GM10248 (cell line): ENCODE data around the gene PBX1.

Source experiments
- CTCF ChIA-PET: fragments of 300-600 bp; sonication (Branson Sonifier 250); formaldehyde crosslinking; extraction: SDS; loops from one replicate; lab custom pipeline; 2021; ENCODE audit warnings: antibody characterized with exemption; lab: Yijun Ruan, JAX
- POLR2A ChIA-PET: fragments of 350-650 bp; sonication (Branson Sonifier 250); formaldehyde crosslinking; extraction: SDS; loops from one replicate; lab custom pipeline; 2020; ENCODE audit warnings: antibody characterized with exemption; lab: Yijun Ruan, JAX
- DNase-seq: peaks from one replicate; pipeline ENCODE4 v3.0.0; 2012; ENCODE audit errors: extremely low spot score
- TF ChIP-seq, protein P1 (sequence below): IDR thresholded peaks from 2 replicates; pipeline ENCODE4 v1.5.1; 2012; ENCODE audit warnings: mild to moderate bottlenecking, low read depth; ENCODE audit errors: extremely low read depth, missing control alignments, control extremely low read depth

The PBX1 gene

DNA sequence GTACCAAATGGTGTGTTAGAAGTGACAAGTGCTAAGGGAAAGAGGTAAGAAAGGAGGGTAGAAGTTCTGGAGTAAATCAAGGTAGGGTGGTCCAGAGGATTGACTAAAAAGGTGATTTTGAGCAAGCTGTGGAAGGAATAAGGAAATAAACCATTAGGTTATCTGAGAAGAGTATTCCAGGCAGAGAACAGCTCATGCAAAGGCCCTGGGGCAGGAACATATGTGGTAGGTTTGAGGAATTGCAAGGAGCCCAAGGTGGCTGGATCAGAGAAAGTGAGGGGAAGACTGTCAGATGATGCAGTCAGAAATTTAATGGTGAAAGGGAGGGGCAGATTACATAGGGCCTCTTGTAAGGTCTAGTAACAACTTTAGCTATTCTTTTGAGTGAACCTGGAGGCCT, 302.6 kb downstream of the PBX1 start:
- POLR2A ChIA-PET: no interaction called here
- CTCF ChIA-PET: interaction anchor here (2.0 kb wide), 1 partner anchor 11 kb away, joined by 5 read pairs; no protein-coding TSS in a partner anchor
- no peak for DNase-seq
- TF ChIP-seq, protein P1, sequence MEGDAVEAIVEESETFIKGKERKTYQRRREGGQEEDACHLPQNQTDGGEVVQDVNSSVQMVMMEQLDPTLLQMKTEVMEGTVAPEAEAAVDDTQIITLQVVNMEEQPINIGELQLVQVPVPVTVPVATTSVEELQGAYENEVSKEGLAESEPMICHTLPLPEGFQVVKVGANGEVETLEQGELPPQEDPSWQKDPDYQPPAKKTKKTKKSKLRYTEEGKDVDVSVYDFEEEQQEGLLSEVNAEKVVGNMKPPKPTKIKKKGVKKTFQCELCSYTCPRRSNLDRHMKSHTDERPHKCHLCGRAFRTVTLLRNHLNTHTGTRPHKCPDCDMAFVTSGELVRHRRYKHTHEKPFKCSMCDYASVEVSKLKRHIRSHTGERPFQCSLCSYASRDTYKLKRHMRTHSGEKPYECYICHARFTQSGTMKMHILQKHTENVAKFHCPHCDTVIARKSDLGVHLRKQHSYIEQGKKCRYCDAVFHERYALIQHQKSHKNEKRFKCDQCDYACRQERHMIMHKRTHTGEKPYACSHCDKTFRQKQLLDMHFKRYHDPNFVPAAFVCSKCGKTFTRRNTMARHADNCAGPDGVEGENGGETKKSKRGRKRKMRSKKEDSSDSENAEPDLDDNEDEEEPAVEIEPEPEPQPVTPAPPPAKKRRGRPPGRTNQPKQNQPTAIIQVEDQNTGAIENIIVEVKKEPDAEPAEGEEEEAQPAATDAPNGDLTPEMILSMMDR: no peak

DNA sequence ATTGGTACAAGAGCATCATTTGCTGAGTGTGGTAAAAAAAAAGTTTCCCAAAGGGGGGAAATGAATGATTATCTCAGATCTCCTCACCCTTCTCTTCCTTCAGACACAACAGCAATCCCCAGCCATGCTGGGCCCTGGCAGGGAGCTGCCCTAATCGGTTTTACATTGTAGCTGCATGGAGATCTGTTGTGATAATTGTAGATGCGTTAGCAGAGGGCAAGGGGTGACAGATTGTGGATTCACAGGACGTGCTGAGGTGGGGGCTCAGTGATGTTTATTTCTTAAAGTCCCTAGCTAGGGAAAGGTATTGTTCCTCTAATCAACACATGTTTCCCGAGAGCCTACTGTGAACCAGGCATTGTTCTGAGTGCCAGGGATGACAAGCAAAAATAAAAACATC, 304.1 kb downstream of the PBX1 start:
- TF ChIP-seq, protein P1: no peak
- POLR2A ChIA-PET: no interaction called here
- DNase-seq: no peak
- CTCF ChIA-PET: interaction anchor here (2.0 kb wide), 1 partner anchor 12 kb away, joined by 5 read pairs; no protein-coding TSS in a partner anchor

DNA sequence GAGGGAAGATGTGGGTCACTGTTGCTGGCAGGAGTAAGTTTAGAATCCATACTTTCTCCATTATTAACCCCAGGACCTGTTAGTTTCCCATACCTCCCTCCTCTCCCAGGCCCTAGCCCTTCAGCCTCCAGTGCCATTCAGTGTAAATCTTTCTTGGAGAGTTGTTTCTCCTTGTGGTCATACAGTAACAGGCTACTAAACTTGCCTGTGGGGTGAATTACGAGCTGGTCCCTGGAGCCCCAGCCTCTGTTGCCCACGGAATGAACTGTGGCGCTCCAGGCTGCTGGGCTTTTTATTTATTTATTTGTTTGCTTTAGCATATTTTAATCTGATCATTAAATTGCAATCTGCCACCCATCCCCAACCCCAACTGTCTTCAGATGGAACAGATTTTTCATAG, 305.2 kb downstream of the PBX1 start:
- POLR2A ChIA-PET: no interaction called here
- DNase-seq: no peak
- TF ChIP-seq, protein P1: no peak
- CTCF ChIA-PET: interaction anchor here (1.2 kb wide), 1 partner anchor 11 kb away, joined by 3 read pairs; no protein-coding TSS in a partner anchor

DNA sequence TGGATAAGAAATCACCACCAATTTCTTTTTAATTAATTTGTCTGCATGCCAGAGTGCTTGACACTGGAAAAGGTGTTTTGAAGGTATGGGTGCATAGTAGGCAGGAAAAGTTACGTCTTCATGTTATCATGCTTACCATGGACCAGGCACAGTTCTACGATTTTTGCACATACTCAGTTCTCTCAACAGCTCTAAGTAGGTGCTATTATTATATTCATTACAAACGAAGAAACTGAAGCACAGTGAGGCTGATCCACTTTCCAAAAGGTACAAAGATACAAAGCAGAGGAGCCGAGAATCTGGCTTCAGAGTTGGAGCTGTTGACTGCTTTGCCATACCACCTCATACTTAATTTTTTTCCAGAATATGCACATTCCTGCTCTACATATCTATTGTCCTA, 306.4 kb downstream of the PBX1 start:
- CTCF ChIA-PET: no interaction called here
- TF ChIP-seq, protein P1: no peak
- no peak for DNase-seq
- POLR2A ChIA-PET: no interaction called here

DNA sequence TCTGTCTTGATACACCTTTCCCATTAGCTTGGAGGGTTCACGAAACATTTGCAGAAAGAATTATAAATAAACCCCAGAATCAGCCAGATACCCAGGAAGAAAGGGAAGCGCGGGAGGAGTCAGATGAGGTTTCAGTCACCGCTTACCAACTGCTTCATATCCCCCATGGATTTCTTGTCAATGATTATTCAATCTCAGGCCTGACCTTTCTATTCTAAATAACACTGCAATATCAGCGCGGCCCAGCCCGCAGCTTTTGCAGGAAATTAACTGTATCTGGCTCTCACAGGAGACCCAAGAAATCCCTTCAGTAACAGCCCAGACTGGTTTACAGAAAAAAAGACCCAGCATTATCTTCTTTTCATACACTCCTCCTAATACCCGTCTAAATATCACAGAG, 308.6 kb downstream of the PBX1 start:
- ChIA-PET CTCF (interaction anchor here (0.9 to 2.1 kb wide), 2 partner anchors 10 to 13 kb away, joined by 3 to 5 read pairs; no protein-coding TSS in a partner anchor), POLR2A (no interaction called here)
- DNase-seq: no peak
- TF ChIP-seq, protein P1: no peak

DNA sequence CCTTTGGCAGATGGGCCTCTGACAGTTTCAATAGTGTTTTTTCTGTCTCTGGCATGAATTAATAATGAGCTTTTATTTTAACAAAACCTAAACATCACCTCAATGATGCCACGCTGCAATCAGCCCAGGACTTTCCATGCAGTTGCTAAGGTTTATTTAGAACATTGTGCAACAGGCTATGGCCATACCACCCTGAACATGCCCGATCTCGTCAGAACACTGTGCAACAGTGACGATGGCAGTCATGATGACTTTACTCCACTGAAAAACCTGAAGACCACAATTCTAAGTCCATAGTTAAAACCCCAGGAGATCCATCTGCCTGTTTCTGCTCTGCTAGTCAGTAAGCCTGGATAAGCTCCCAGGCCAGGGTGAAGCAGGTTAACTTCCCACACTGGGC, 310.0 kb downstream of the PBX1 start:
- TF ChIP-seq, protein P1: no peak
- no peak for DNase-seq
- POLR2A ChIA-PET: no interaction called here
- CTCF ChIA-PET: no interaction called here
